PC-3 (cell line): Measurements from ENCODE around the gene ANTXR1. TPM values are rescaled to one million over a fixed set of nuclear protein-coding genes. Genes with fewer than 3 reads are reported as not detected.

Experiments
- ATAC-seq: fragments of 200-7000 bp; cut with Tn5 transposase; 2 replicates; pipeline ENCODE4 v1.9.1; 2020; ENCODE audit warnings: mild to moderate bottlenecking, moderate library complexity
- BruUV-seq: library from RNA; stranded (reverse); fragments of 400-500 nt; replicated peaks from 2 replicates; lab custom pipeline; 2021; lab: Mats Ljungman, UMichigan
- CTCF ChIA-PET: fragments of 300-600 bp; sonication (Branson Sonifier 250); formaldehyde crosslinking; loops from one replicate; lab custom pipeline; 2022; ENCODE audit warnings: antibody characterized with exemption; lab: Charles Lee
- POLR2A ChIA-PET: fragments of 300-600 bp; sonication (Branson Sonifier 250); formaldehyde crosslinking; loops from one replicate; lab custom pipeline; 2022; ENCODE audit warnings: antibody characterized with exemption; ENCODE audit not compliant: unreplicated experiment; lab: Charles Lee
- DNase-seq: peaks from one replicate; pipeline ENCODE4 v3.0.0-alpha.2; 2015
- H2AFZ ChIP-seq: fragments of 300-600 bp; sonication (generic); 2 replicates; pipeline ENCODE4 v1.6.0; 2016; ENCODE audit warnings: antibody characterized with exemption, low read length
- H3F3A ChIP-seq: fragments of 300-600 bp; sonication (generic); one replicate; pipeline ENCODE4 v1.6.0; 2017; ENCODE audit warnings: antibody characterized with exemption, low read length, control low read depth, mild to moderate bottlenecking; ENCODE audit not compliant: unreplicated experiment
- H3K27ac ChIP-seq: fragments of 300-600 bp; sonication (generic); 2 replicates; pipeline ENCODE4 v1.5.1; 2016; ENCODE audit warnings: mild to moderate bottlenecking, low read length
- H3K27me3 ChIP-seq: fragments of 300-600 bp; sonication (generic); 2 replicates; pipeline ENCODE4 v1.6.1; 2016; ENCODE audit warnings: low read length, mixed read lengths
- H3K36me3 ChIP-seq: fragments of 300-600 bp; sonication (generic); 2 replicates; pipeline ENCODE4 v1.6.1; 2016; ENCODE audit warnings: low read depth, mixed run types, low read length, mixed read lengths
- H3K4me1 ChIP-seq: fragments of 300-600 bp; sonication (generic); 2 replicates; pipeline ENCODE4 v1.5.1; 2016; ENCODE audit warnings: low read length; ENCODE audit not compliant: insufficient read depth
- H3K4me2 ChIP-seq: fragments of 300-600 bp; sonication (generic); 2 replicates; pipeline ENCODE4 v1.6.0; 2016; ENCODE audit warnings: low read length
- H3K4me3 ChIP-seq: fragments of 300-600 bp; sonication (generic); 2 replicates; pipeline ENCODE4 v1.5.1; 2016; ENCODE audit warnings: mild to moderate bottlenecking, low read length, mixed read lengths
- H3K79me2 ChIP-seq: fragments of 300-600 bp; sonication (generic); 2 replicates; pipeline ENCODE4 v1.6.1; 2017; ENCODE audit warnings: low read length, mixed read lengths
- H3K9ac ChIP-seq: fragments of 300-600 bp; sonication (generic); 2 replicates; pipeline ENCODE4 v1.6.0; 2016; ENCODE audit warnings: mild to moderate bottlenecking, low read length
- H3K9me2 ChIP-seq: fragments of 300-600 bp; sonication (generic); replicated peaks from 2 replicates; pipeline ENCODE4 v1.6.1; 2016; ENCODE audit warnings: mixed run types, low read length, mixed read lengths
- H3K9me3 ChIP-seq: fragments of 300-600 bp; sonication (generic); 2 replicates; pipeline ENCODE4 v1.6.1; 2016; ENCODE audit warnings: low read length, mixed read lengths
- H4K20me1 ChIP-seq: fragments of 300-600 bp; sonication (generic); 2 replicates; pipeline ENCODE4 v1.6.1; 2016; ENCODE audit warnings: low read length, mixed read lengths
- CTCF ChIP-seq: fragments of 300-600 bp; sonication (generic); conservative IDR thresholded peaks from 2 replicates; pipeline ENCODE4 v1.5.1; 2017; ENCODE audit warnings: antibody characterized with exemption, low read depth, mild to moderate bottlenecking, low read length
- EZH2 ChIP-seq: fragments of 300-600 bp; sonication (generic); IDR thresholded peaks from one replicate; pipeline ENCODE4 v1.6.1; 2017; ENCODE audit warnings: antibody characterized with exemption, mild to moderate bottlenecking, low read length; ENCODE audit not compliant: unreplicated experiment
- EZH2phosphoT487 ChIP-seq: fragments of 300-600 bp; sonication (generic); IDR thresholded peaks from 2 replicates; pipeline ENCODE4 v1.6.1; 2018; ENCODE audit warnings: mild to moderate bottlenecking, antibody characterized with exemption, low read length, borderline replicate concordance
- intact Hi-C: fragments of 100-400 bp; cut with micrococcal nuclease; formaldehyde crosslinking; loops from 2 replicates; pipeline ENCODE4 v1.9.0; 2023
- total RNA-seq: library from RNA; depleted of rRNA; stranded (reverse); fragments of >200 nt; gene quantifications from 2 replicates; pipeline ENCODE4 v1.2.3, GENCODE V29; 2014

The ANTXR1 gene
- total RNA-seq, 1 experiment from 2014 or later = 31.2 TPM

GRCh38 chr2:69122271-69122670 lies 109.3 kb downstream of the ANTXR1 start:
- no TSS peak for BruUV-seq
- H3K4me3 ChIP-seq = no peak overlapping the region
- no peak overlapping the region for H2AFZ ChIP-seq
- no peaks in the 10 kb centered on the region for H3K27me3 ChIP-seq
- no peaks in the 10 kb centered on the region for H3F3A ChIP-seq
- no peak overlapping the region for H3K4me2 ChIP-seq
- no peaks in the 10 kb centered on the region for H3K9me3 ChIP-seq
- intact Hi-C loops = no loop called here
- H3K79me2 ChIP-seq = no peaks in the 10 kb centered on the region
- ChIA-PET POLR2A (no interaction called here), CTCF (interaction anchor here (0.7 kb wide), 1 partner anchor 61 kb away, joined by 4 read pairs; no protein-coding TSS in a partner anchor)
- no peaks in the 10 kb centered on the region for H3K9me2 ChIP-seq
- TF ChIP-seq EZH2phosphoT487 = no peak
- TF ChIP-seq EZH2 = no peak
- TF ChIP-seq CTCF = no peak
- peaks cover 5% of the 10 kb centered on the region for H3K4me1 ChIP-seq
- ATAC-seq (peak; percentile 55; the same call in 1 of the 2 replicates), DNase-seq (peak; percentile 48)
- no peaks in the 10 kb centered on the region for H4K20me1 ChIP-seq
- H3K27ac ChIP-seq = no peak overlapping the region
- H3K36me3 ChIP-seq = no peaks in the 10 kb centered on the region; the same call in 1 of the 2 replicates
- no peak overlapping the region for H3K9ac ChIP-seq

GRCh38 chr2:69123182-69123581 lies 110.2 kb downstream of the ANTXR1 start:
- CTCF ChIA-PET = no interaction called here
- no peak for DNase-seq

More at GRCh38 chr2:69123182-69123581, 110.2 kb downstream of the ANTXR1 start:
- no peak overlapping the region for H3K27ac ChIP-seq
- intact Hi-C loops = no loop called here
- H3K79me2 ChIP-seq = no peaks in the 10 kb centered on the region
- no peaks in the 10 kb centered on the region; the same call in 1 of the 2 replicates for H3K36me3 ChIP-seq
- POLR2A ChIA-PET = no interaction called here
- H3K4me1 ChIP-seq = peaks cover 5% of the 10 kb centered on the region
- H4K20me1 ChIP-seq = no peaks in the 10 kb centered on the region
- ATAC-seq = no peak
- BruUV-seq = no TSS peak
- H3K27me3 ChIP-seq = no peaks in the 10 kb centered on the region
- H3K9me3 ChIP-seq = no peaks in the 10 kb centered on the region
- H2AFZ ChIP-seq = no peak overlapping the region
- no peaks in the 10 kb centered on the region for H3K9me2 ChIP-seq
- H3K4me2 ChIP-seq = no peak overlapping the region
- TF ChIP-seq EZH2phosphoT487 (no peak), CTCF (no peak), EZH2 (no peak)
- H3F3A ChIP-seq = no peaks in the 10 kb centered on the region
- H3K4me3 ChIP-seq = no peak overlapping the region
- no peak overlapping the region for H3K9ac ChIP-seq
